Activated T-cell treated with anti-CD3 and anti-CD28 coated beads, Interleukin-2, amount 50 U/mL, for 72 hours (primary cell): ENCODE data around the gene RBMS1. TPM values are rescaled to one million over a fixed set of nuclear protein-coding genes. Genes with fewer than 3 reads are reported as not detected.

Experiments used
- ATAC-seq, 2 donors: fragments of 150-1000 bp; cut with Tn5 transposase; replicated peaks in 1 of 2; 2 replicates each; pipeline ENCODE4 v1.10.0; 2021; ENCODE audit warnings: moderate library complexity in 2 of 2, mild to moderate bottlenecking in 1 of 2
- DNase-seq, 2 donors: peaks; one replicate each; pipeline ENCODE4 v3.0.0; 2021 to 2022; ENCODE audit warnings: mixed read lengths in 1 of 2
- H3K27ac Mint-ChIP-seq: one replicate; pipeline ENCODE4 v1.8.0; 2022; ENCODE audit warnings: mild to moderate bottlenecking, moderate library complexity, mixed read lengths
- H3K27me3 Mint-ChIP-seq: one replicate; pipeline ENCODE4 v1.8.0; 2022; ENCODE audit warnings: low read depth, mixed read lengths
- H3K36me3 Mint-ChIP-seq, 2 donors: one replicate each; pipeline ENCODE4 v1.8.0; 2022; ENCODE audit warnings: mixed read lengths in 2 of 2, mild to moderate bottlenecking in 1 of 2; ENCODE audit not compliant: insufficient read depth in 2 of 2
- H3K4me1 Mint-ChIP-seq: one replicate; pipeline ENCODE4 v1.8.0; 2022; ENCODE audit warnings: low read depth, mixed read lengths
- H3K4me3 Mint-ChIP-seq, 2 donors: one replicate each; pipeline ENCODE4 v1.8.0; 2022; ENCODE audit warnings: mild to moderate bottlenecking in 2 of 2, mixed read lengths in 2 of 2, moderate library complexity in 2 of 2
- H3K9me3 Mint-ChIP-seq, 2 donors: one replicate each; pipeline ENCODE4 v1.8.0; 2022; ENCODE audit warnings: mixed read lengths in 2 of 2
- total RNA-seq, 2 donors: library from RNA; stranded (reverse); gene quantifications; one replicate each; pipeline ENCODE4 v1.2.3, GENCODE V29; 2022

The RBMS1 gene
- total RNA-seq, 2 donors from 2014 or later = 48.4 to 55.1 TPM

GRCh38 chr2:160339726-160340125, 153.9 kb downstream of the RBMS1 start:
- no peak for DNase-seq
- no peaks in the 10 kb centered on the region for H3K36me3 Mint-ChIP-seq
- no peak overlapping the region for H3K27ac Mint-ChIP-seq
- H3K27me3 Mint-ChIP-seq = no peaks in the 10 kb centered on the region
- ATAC-seq = no peak
- peaks cover 74% of the 10 kb centered on the region for H3K4me1 Mint-ChIP-seq
- no peaks in the 10 kb centered on the region for H3K9me3 Mint-ChIP-seq
- no peak overlapping the region for H3K4me3 Mint-ChIP-seq

- no peaks in the 10 kb centered on the region for H3K27me3 Mint-ChIP-seq
- no peaks in the 10 kb centered on the region for H3K9me3 Mint-ChIP-seq
- peaks cover 74% of the 10 kb centered on the region for H3K4me1 Mint-ChIP-seq
- H3K27ac Mint-ChIP-seq = no peak overlapping the region
- DNase-seq (no peak), ATAC-seq (no peak)
- H3K4me3 Mint-ChIP-seq = no peak overlapping the region
- no peaks in the 10 kb centered on the region for H3K36me3 Mint-ChIP-seq
These were observed 154.5 kb downstream of the RBMS1 start for GRCh38 chr2:160338901-160339685.

- no peak overlapping the region for H3K27ac Mint-ChIP-seq
- H3K36me3 Mint-ChIP-seq = no peaks in the 10 kb centered on the region
- H3K27me3 Mint-ChIP-seq = no peaks in the 10 kb centered on the region
- H3K4me3 Mint-ChIP-seq = no peak overlapping the region
- peaks cover 82% of the 10 kb centered on the region for H3K4me1 Mint-ChIP-seq
- no peaks in the 10 kb centered on the region for H3K9me3 Mint-ChIP-seq
- DNase-seq = no peak
- ATAC-seq = no peak
These were observed 155.9 kb downstream of the RBMS1 start for GRCh38 chr2:160337728-160338127.

- Mint-ChIP-seq H3K27ac (no peak overlapping the region), H3K9me3 (no peaks in the 10 kb centered on the region), H3K36me3 (no peaks in the 10 kb centered on the region), H3K4me3 (no peak overlapping the region), H3K27me3 (no peaks in the 10 kb centered on the region), H3K4me1 (peaks cover 90% of the 10 kb centered on the region)
- no peak for DNase-seq
- no peak for ATAC-seq
These were observed 157.0 kb downstream of the RBMS1 start for GRCh38 chr2:160336635-160337034.

- Mint-ChIP-seq H3K4me3 (peak overlapping the region in 1 of 2 donors; percentile 15), H3K9me3 (no peaks in the 10 kb centered on the region), H3K36me3 (peaks cover 0 to 3% of the 10 kb centered on the region in 2 donors), H3K27ac (peak overlapping the region; percentile 44), H3K27me3 (no peaks in the 10 kb centered on the region), H3K4me1 (peaks cover 92% of the 10 kb centered on the region)
- ATAC-seq (peak; percentile 59 to 64), DNase-seq (no peak)
These were observed 157.5 kb downstream of the RBMS1 start for GRCh38 chr2:160336105-160336504.

- Mint-ChIP-seq H3K36me3 (peaks cover 0 to 3% of the 10 kb centered on the region in 2 donors), H3K4me1 (peaks cover 95% of the 10 kb centered on the region), H3K4me3 (peak overlapping the region in 1 of 2 donors; percentile 15), H3K9me3 (no peaks in the 10 kb centered on the region), H3K27ac (peak overlapping the region; percentile 44), H3K27me3 (no peaks in the 10 kb centered on the region)
- DNase-seq (no peak), ATAC-seq (no peak)
These were observed 158.2 kb downstream of the RBMS1 start for GRCh38 chr2:160335441-160335840.

- H3K27ac Mint-ChIP-seq = peak overlapping the region; percentile 84
- DNase-seq (peak; percentile 28 to 42), ATAC-seq (peak; percentile 72 to 76)
- peak overlapping the region in 1 of 2 donors; percentile 62 for H3K4me3 Mint-ChIP-seq
- H3K9me3 Mint-ChIP-seq = no peaks in the 10 kb centered on the region
- H3K27me3 Mint-ChIP-seq = no peaks in the 10 kb centered on the region
- H3K4me1 Mint-ChIP-seq = peaks cover 96% of the 10 kb centered on the region
- H3K36me3 Mint-ChIP-seq = peaks cover 0 to 3% of the 10 kb centered on the region in 2 donors
These were observed 159.4 kb downstream of the RBMS1 start for GRCh38 chr2:160334028-160334741.

GRCh38 chr2:160333324-160334027, 160.1 kb downstream of the RBMS1 start:
- DNase-seq (no peak), ATAC-seq (no peak)
- H3K36me3 Mint-ChIP-seq = peaks cover 0 to 3% of the 10 kb centered on the region in 2 donors
- H3K27me3 Mint-ChIP-seq = no peaks in the 10 kb centered on the region
- peak overlapping the region in 1 of 2 donors; percentile 62 for H3K4me3 Mint-ChIP-seq
- H3K9me3 Mint-ChIP-seq = no peaks in the 10 kb centered on the region
- peaks cover 96% of the 10 kb centered on the region for H3K4me1 Mint-ChIP-seq
- peak overlapping the region; percentile 84 for H3K27ac Mint-ChIP-seq

GRCh38 chr2:160332318-160332717, 161.3 kb downstream of the RBMS1 start:
- Mint-ChIP-seq H3K27me3 (no peaks in the 10 kb centered on the region), H3K4me1 (peaks cover 98% of the 10 kb centered on the region), H3K9me3 (no peaks in the 10 kb centered on the region), H3K36me3 (peaks cover 0 to 3% of the 10 kb centered on the region in 2 donors), H3K27ac (peak overlapping the region; percentile 76), H3K4me3 (peak overlapping the region in 1 of 2 donors; percentile 68)
- ATAC-seq = peak in 1 of 2 donors; percentile 29
- no peak for DNase-seq

- ATAC-seq = no peak
- Mint-ChIP-seq H3K36me3 (peaks cover 0 to 3% of the 10 kb centered on the region in 2 donors), H3K27me3 (no peaks in the 10 kb centered on the region), H3K4me1 (peaks cover 95% of the 10 kb centered on the region), H3K27ac (peak overlapping the region; percentile 31), H3K9me3 (no peaks in the 10 kb centered on the region), H3K4me3 (peak overlapping the region; percentile 13 to 68)
- no peak for DNase-seq
These were observed 162.2 kb downstream of the RBMS1 start for GRCh38 chr2:160331258-160332025.

- H3K27me3 Mint-ChIP-seq = no peaks in the 10 kb centered on the region
- DNase-seq (no peak), ATAC-seq (peak; percentile 69 to 74)
- peaks cover 0 to 3% of the 10 kb centered on the region in 2 donors for H3K36me3 Mint-ChIP-seq
- no peaks in the 10 kb centered on the region for H3K9me3 Mint-ChIP-seq
- H3K27ac Mint-ChIP-seq = peak overlapping the region; percentile 85
- H3K4me3 Mint-ChIP-seq = peak overlapping the region; percentile 62 to 66
- H3K4me1 Mint-ChIP-seq = peaks cover 95% of the 10 kb centered on the region
These were observed 164.6 kb downstream of the RBMS1 start for GRCh38 chr2:160328811-160329527.

- Mint-ChIP-seq H3K27ac (peak overlapping the region; percentile 53), H3K36me3 (peaks cover under 1 to 5% of the 10 kb centered on the region in 2 donors), H3K9me3 (no peaks in the 10 kb centered on the region), H3K4me3 (no peak overlapping the region), H3K4me1 (peaks cover 96% of the 10 kb centered on the region), H3K27me3 (peaks cover under 1% of the 10 kb centered on the region)
- no peak for DNase-seq
- ATAC-seq = no peak
These were observed 166.8 kb downstream of the RBMS1 start for GRCh38 chr2:160326786-160327185.
